CD14-positive monocyte (primary cell): Measurements from ENCODE around the gene HLA-F. TPM values are rescaled to one million over a fixed set of nuclear protein-coding genes. Genes with fewer than 3 reads are reported as not detected.

ENCODE experiments used
- DNase-seq, 3 donors: peaks; one replicate each; pipeline ENCODE4 v3.0.0-alpha.2; 2011 to 2022
- H2AFZ ChIP-seq: 2 replicates; pipeline ENCODE4 v1.6.0; 2012; ENCODE audit warnings: mild to moderate bottlenecking, low read depth, low read length, inconsistent platforms; ENCODE audit not compliant: insufficient read depth, poor library complexity, severe bottlenecking
- H3K27ac ChIP-seq, 2 donors: 1 replicate in 1 of 2; 2 replicates in 1 of 2; pipeline ENCODE4 v1.5.1; 2012 to 2013; ENCODE audit warnings: low read length in 2 of 2, control low read depth in 1 of 2, inconsistent platforms in 1 of 2, low read depth in 1 of 2, mild to moderate bottlenecking in 1 of 2
- H3K27me3 ChIP-seq, 2 donors: one replicate each; pipeline versions ENCODE4 v1.6.0 to v1.6.1; 2011 to 2013; ENCODE audit warnings: low read length in 2 of 2; ENCODE audit not compliant: control insufficient read depth in 2 of 2, insufficient read depth in 2 of 2
- H3K36me3 ChIP-seq, 2 donors: replicated peaks in 1 of 2; 1 replicate in 1 of 2; 2 replicates in 1 of 2; pipeline versions ENCODE4 v1.5.1 to v1.6.1; 2012 to 2013; ENCODE audit warnings: low read length in 2 of 2, control low read depth in 1 of 2, inconsistent platforms in 1 of 2, mild to moderate bottlenecking in 1 of 2; ENCODE audit not compliant: insufficient read depth in 2 of 2, control insufficient read depth in 1 of 2
- H3K4me1 ChIP-seq, 2 donors: 1 replicate in 1 of 2; 2 replicates in 1 of 2; pipeline versions ENCODE4 v1.5.1 to v1.6.1; 2012 to 2013; ENCODE audit warnings: low read length in 2 of 2, control low read depth in 1 of 2, inconsistent platforms in 1 of 2, mild to moderate bottlenecking in 1 of 2, moderate library complexity in 1 of 2; ENCODE audit not compliant: insufficient read depth in 2 of 2, control insufficient read depth in 1 of 2
- H3K4me2 ChIP-seq: replicated peaks from 2 replicates; pipeline ENCODE3; 2012; ENCODE audit warnings: low read length, moderate library complexity, mild to moderate bottlenecking; ENCODE audit not compliant: poor library complexity, severe bottlenecking; ENCODE audit errors: extremely low read depth
- H3K4me3 ChIP-seq, 3 experiments: fragments of 200-600 bp in 1 of 3; sonication (generic) in 1 of 3; replicated peaks in 1 of 3; 1 replicate in 2 of 3; 2 replicates in 1 of 3; pipeline ENCODE4 v1.5.1; 2011 to 2013; ENCODE audit warnings: low read length in 3 of 3, mild to moderate bottlenecking in 3 of 3, control low read depth in 2 of 3, low read depth in 2 of 3, inconsistent platforms in 1 of 3, moderate library complexity in 1 of 3
- H3K79me2 ChIP-seq: 2 replicates; pipeline ENCODE4 v1.6.0; 2012; ENCODE audit warnings: mild to moderate bottlenecking, control low read depth, inconsistent platforms, low read length, moderate library complexity; ENCODE audit not compliant: insufficient read depth
- H3K9ac ChIP-seq: 2 replicates; pipeline ENCODE4 v1.6.0; 2017; ENCODE audit warnings: low read length, mild to moderate bottlenecking; ENCODE audit not compliant: insufficient read depth, poor library complexity, severe bottlenecking
- H3K9me3 ChIP-seq, 2 donors: replicated peaks in 1 of 2; 1 replicate in 1 of 2; 2 replicates in 1 of 2; pipeline versions ENCODE4 v1.5.1 to v1.6.1; 2012 to 2013; ENCODE audit warnings: low read length in 2 of 2, control low read depth in 1 of 2; ENCODE audit not compliant: control insufficient read depth in 1 of 2, insufficient read depth in 1 of 2
- H4K20me1 ChIP-seq: 2 replicates; pipeline ENCODE4 v1.6.0; 2012; ENCODE audit warnings: mild to moderate bottlenecking, low read length, control low read depth, moderate library complexity; ENCODE audit not compliant: insufficient read depth
- H3K27ac Mint-ChIP-seq, 7 donors: one replicate each; pipeline ENCODE4 v1.8.0; 2020; ENCODE audit warnings: mild to moderate bottlenecking in 7 of 7, mixed read lengths in 7 of 7, moderate library complexity in 6 of 7, inconsistent platforms in 2 of 7
- H3K27me3 Mint-ChIP-seq, 3 donors: one replicate each; pipeline ENCODE4 v1.8.0; 2021 to 2022; ENCODE audit warnings: low read depth in 3 of 3, mild to moderate bottlenecking in 3 of 3, mixed read lengths in 3 of 3, moderate library complexity in 3 of 3, inconsistent platforms in 1 of 3
- H3K36me3 Mint-ChIP-seq, 2 donors: one replicate each; pipeline ENCODE4 v1.8.0; 2020; ENCODE audit warnings: mixed read lengths in 2 of 2, inconsistent platforms in 1 of 2, mild to moderate bottlenecking in 1 of 2
- H3K4me1 Mint-ChIP-seq: one replicate; pipeline ENCODE4 v1.8.0; 2020; ENCODE audit warnings: mild to moderate bottlenecking, mixed read lengths
- H3K4me3 Mint-ChIP-seq, 2 donors: one replicate each; pipeline ENCODE4 v1.8.0; 2020; ENCODE audit warnings: mild to moderate bottlenecking in 2 of 2, mixed read lengths in 2 of 2, moderate library complexity in 1 of 2
- H3K9me3 Mint-ChIP-seq, 7 donors: one replicate each; pipeline ENCODE4 v1.8.0; 2020 to 2022; ENCODE audit warnings: mixed read lengths in 7 of 7, mild to moderate bottlenecking in 6 of 7, moderate library complexity in 6 of 7, inconsistent platforms in 2 of 7
- CTCF ChIP-seq: fragments of 200-600 bp; IDR thresholded peaks from one replicate; pipeline ENCODE4 v1.8.0; 2022; ENCODE audit warnings: antibody characterized with exemption, mild to moderate bottlenecking
- WGBS: methylation state at CpG from one replicate; pipeline ENCODE4 v1.1.5; 2013; ENCODE audit warnings: missing lambda C conversion rate; ENCODE audit not compliant: insufficient coverage; 5-methylcytosine and 5-hydroxymethylcytosine counted together
- intact Hi-C, 2 donors: fragments of 100-400 bp; cut with micrococcal nuclease; formaldehyde crosslinking; loops; one replicate each; pipeline versions ENCODE4 v1.15.0 to v1.15.1; 2023
- polyA plus RNA-seq, 3 donors: library from polyadenylated mRNA; depleted of rRNA in 1 of 3; unstranded in 2 of 3; stranded (reverse) in 1 of 3; fragments of 300-500 nt in 2 of 3; fragments of >200 nt in 1 of 3; fragmentation: Illumina TruSeq in 2 of 3; gene quantifications; 1 replicate in 2 of 3; 2 replicates in 1 of 3; pipeline ENCODE4 v1.2.3, GENCODE V29; 2012 to 2021

The HLA-F gene
- polyA plus RNA-seq, 3 donors: 283 to 816 (median 394) TPM

GRCh38 chr6:29739882-29740261, 16.6 kb downstream of the HLA-F start:
- no peak overlapping the region for H2AFZ ChIP-seq
- no peaks in the 10 kb centered on the region for H3K9me3 ChIP-seq
- no peak overlapping the region for H3K4me3 ChIP-seq
- Mint-ChIP-seq H3K36me3 (peaks cover 0 to 14% of the 10 kb centered on the region in 2 donors), H3K9me3 (peaks cover 0 to 7% (median 1%) of the 10 kb centered on the region in 7 donors), H3K27ac (no peak overlapping the region), H3K27me3 (peaks cover 0 to 3% (median 1%) of the 10 kb centered on the region in 3 donors), H3K4me1 (peaks cover 4% of the 10 kb centered on the region), H3K4me3 (no peak overlapping the region)
- no peak for TF ChIP-seq CTCF
- no peak overlapping the region for H3K9ac ChIP-seq
- no peaks in the 10 kb centered on the region for H3K79me2 ChIP-seq
- no peaks in the 10 kb centered on the region for H3K27me3 ChIP-seq
- H4K20me1 ChIP-seq: no peaks in the 10 kb centered on the region
- peaks cover 0 to 11% of the 10 kb centered on the region in 2 donors for H3K36me3 ChIP-seq
- no peak overlapping the region for H3K27ac ChIP-seq
- no peak for DNase-seq
- WGBS: no CpG with 5 or more reads among the region's 1 CpG
- no peak overlapping the region for H3K4me2 ChIP-seq
- no peaks in the 10 kb centered on the region for H3K4me1 ChIP-seq
- intact Hi-C loops: loop anchor here (2.0 to 10.0 kb wide), 3 partner anchors 13 to 95 kb away; no protein-coding TSS in a partner anchor

GRCh38 chr6:29741592-29741991, 18.4 kb downstream of the HLA-F start:
- no peak for DNase-seq
- no peak for TF ChIP-seq CTCF
- Mint-ChIP-seq H3K4me3 (no peak overlapping the region), H3K27me3 (peaks cover 0 to 5% (median 1%) of the 10 kb centered on the region in 3 donors), H3K36me3 (peaks cover 0 to 26% of the 10 kb centered on the region in 2 donors), H3K27ac (peak overlapping the region in 1 of 7 donors; percentile 13), H3K9me3 (no peaks in the 10 kb centered on the region), H3K4me1 (peaks cover 9% of the 10 kb centered on the region)
- no peak overlapping the region for H3K9ac ChIP-seq
- H4K20me1 ChIP-seq: no peaks in the 10 kb centered on the region
- H3K27me3 ChIP-seq: no peaks in the 10 kb centered on the region
- no peaks in the 10 kb centered on the region for H3K4me1 ChIP-seq
- peaks cover 0 to 12% of the 10 kb centered on the region in 2 donors for H3K36me3 ChIP-seq
- no peaks in the 10 kb centered on the region for H3K79me2 ChIP-seq
- 100% methylated on average over 3 of the region's 4 CpGs for WGBS
- no peak overlapping the region for H3K27ac ChIP-seq
- H3K9me3 ChIP-seq: no peaks in the 10 kb centered on the region
- H2AFZ ChIP-seq: no peak overlapping the region
- intact Hi-C loops: no loop called here
- H3K4me2 ChIP-seq: no peak overlapping the region
- no peak overlapping the region for H3K4me3 ChIP-seq
